ENCODE measurements around the gene C11orf91.

DNA sequence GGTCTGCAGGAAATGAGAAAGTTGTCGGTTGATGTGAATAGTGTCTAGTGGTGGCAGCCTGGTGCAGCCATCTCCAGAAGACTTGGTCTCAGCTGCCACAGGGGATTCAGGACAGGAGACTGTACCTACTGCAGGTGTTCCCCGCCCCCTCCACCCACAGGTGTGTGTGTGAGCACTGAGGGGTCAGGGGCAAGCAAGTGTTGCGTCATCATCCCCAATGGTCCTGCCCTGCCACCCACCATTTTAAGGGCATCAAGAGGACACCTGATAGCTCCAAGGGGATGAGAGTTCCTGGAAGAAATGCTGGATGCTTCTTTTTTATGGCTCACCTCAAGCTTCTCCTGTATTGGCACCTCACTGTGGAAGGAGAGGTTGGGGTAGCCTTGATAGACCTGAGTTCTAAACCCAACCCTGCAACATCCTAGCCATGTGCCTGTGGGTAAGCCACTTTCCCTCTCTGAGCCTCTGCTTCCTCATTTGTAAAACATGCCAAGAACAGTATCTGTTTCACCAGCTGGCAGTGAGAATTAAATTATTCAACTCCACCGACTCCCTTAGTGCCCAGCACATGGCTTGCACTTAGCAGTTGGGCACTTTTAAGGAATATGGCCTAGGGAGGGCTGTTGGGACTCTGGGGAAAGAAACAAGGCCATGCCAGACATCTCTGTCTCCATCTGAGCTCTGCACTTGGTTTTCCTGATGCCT, 6.1 kb downstream of the C11orf91 start:
- TF ChIP-seq POLR2A (IDR thresholded peaks at IDR 0.05; ENCODE audit: low read depth, low read length) (no peak), POLR2AphosphoS5 (IDR thresholded peaks at IDR 0.05; ENCODE audit: low read depth, low read length) (no peak)

Data from GM12892 (cell line).